Urinary bladder (tissue), 4 donors: ENCODE data around the gene ATXN2. TPM values are rescaled to one million over a fixed set of nuclear protein-coding genes. Genes with fewer than 3 reads are reported as not detected.

Experiments used
- DNase-seq: peaks from one replicate; pipeline ENCODE4 v3.0.0-alpha.2; 2015; ENCODE audit errors: extremely low spot score
- H3K27ac ChIP-seq: one replicate; pipeline ENCODE4 v1.5.1; 2013; ENCODE audit warnings: low read depth, mild to moderate bottlenecking, moderate library complexity
- H3K36me3 ChIP-seq: one replicate; pipeline ENCODE4 v1.6.1; 2013; ENCODE audit warnings: mild to moderate bottlenecking, moderate library complexity; ENCODE audit not compliant: insufficient read depth
- H3K4me1 ChIP-seq: one replicate; pipeline ENCODE4 v1.6.1; 2013; ENCODE audit warnings: mild to moderate bottlenecking, moderate library complexity; ENCODE audit not compliant: insufficient read depth
- H3K4me3 ChIP-seq: one replicate; pipeline ENCODE4 v1.5.1; 2013; ENCODE audit warnings: low read depth, low read length
- WGBS: extraction: QIAGEN DNeasy Blood & Tissue Kit; methylation state at CpG from one replicate; pipeline ENCODE4 v1.1.7; 2013; 5-methylcytosine and 5-hydroxymethylcytosine counted together
- polyA plus RNA-seq: library from polyadenylated mRNA; stranded (reverse); fragments of 200-250 nt; gene quantifications from one replicate; pipeline ENCODE4 v1.2.3, GENCODE V29; 2013
- total RNA-seq: library from RNA; depleted of rRNA; stranded (reverse); fragments of >200 nt; gene quantifications from one replicate; pipeline ENCODE4 v1.2.3, GENCODE V29; 2014
- donor health status: healthy with polysubstance abuse.
- donor health status: healthy.

Gene ATXN2
- total and polyA plus RNA-seq, 2 donors, result 29.9 to 75.9 TPM

DNA sequence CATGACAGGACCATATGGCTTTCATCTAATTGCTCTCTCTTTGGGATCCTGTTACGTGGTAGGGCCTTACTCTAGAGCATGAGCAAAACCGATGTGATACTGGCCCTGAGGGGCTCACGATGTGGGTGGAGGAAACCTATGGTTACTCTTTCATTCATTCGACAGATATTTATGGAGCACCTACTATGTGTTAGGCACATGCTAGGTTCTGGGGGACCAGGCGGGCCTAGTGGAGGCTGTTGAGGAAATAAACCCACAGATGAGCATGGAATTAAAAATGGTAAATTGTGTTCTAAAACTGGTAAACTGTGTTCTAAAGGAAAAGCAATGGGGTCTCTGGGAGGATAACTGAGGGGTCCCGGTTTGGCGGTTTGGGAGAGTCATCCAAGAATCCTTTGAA, 178.6 kb downstream of the ATXN2 start:
- WGBS, result 86% methylated on average over 7 of the region's 7 CpGs
- Histone ChIP-seq H3K4me3 (no peak overlapping the region), H3K36me3 (peaks cover 5% of the 10 kb centered on the region)

DNA sequence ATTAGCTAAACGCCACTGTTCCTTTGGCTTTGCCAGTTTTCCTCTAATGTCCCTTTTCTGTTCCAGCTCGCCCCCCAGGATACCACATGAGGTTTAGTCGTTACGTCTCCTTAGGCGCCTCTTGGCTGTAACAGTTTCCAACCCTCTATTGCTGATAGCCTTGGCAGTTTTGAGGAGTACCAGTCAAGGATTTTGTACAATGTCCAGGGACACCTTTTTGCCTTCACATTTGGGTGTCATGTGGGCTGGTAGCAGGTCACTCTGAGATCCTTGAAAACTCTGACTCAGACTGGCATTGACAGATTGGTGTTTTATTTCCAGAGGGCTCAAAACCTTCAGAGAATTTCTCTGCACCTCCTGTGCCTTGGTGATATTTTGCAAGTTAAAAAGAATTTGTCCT, 179.3 kb downstream of the ATXN2 start:
- DNase-seq, result no peak
- Histone ChIP-seq H3K4me1 (no peaks in the 10 kb centered on the region), H3K36me3 (peaks cover 5% of the 10 kb centered on the region), H3K4me3 (no peak overlapping the region), H3K27ac (no peak overlapping the region)
- WGBS, result 93% methylated on average over 5 of the region's 5 CpGs

More for the DNA sequence above, 178.6 kb downstream of the ATXN2 start:
- no peak for DNase-seq
- H3K27ac ChIP-seq, result no peak overlapping the region
- H3K4me1 ChIP-seq, result no peaks in the 10 kb centered on the region

GRCh38 chr12:111418594-111418880, 180.6 kb downstream of the ATXN2 start:
- WGBS, result 97% methylated on average over 30 of the region's 30 CpGs
- H3K36me3 ChIP-seq, result peaks cover 5% of the 10 kb centered on the region
- no peak for DNase-seq
- no peak overlapping the region for H3K4me3 ChIP-seq
- H3K27ac ChIP-seq, result no peak overlapping the region
- no peaks in the 10 kb centered on the region for H3K4me1 ChIP-seq

- Histone ChIP-seq H3K4me1 (no peaks in the 10 kb centered on the region), H3K27ac (no peak overlapping the region), H3K36me3 (peaks cover 5% of the 10 kb centered on the region), H3K4me3 (no peak overlapping the region)
- no peak for DNase-seq
- WGBS, result 93% methylated on average over 67 of the region's 67 CpGs
Observed at GRCh38 chr12:111417784-111418593, 181.1 kb downstream of the ATXN2 start.

- WGBS, result 90% methylated on average over 2 of the region's 2 CpGs
- Histone ChIP-seq H3K4me1 (no peaks in the 10 kb centered on the region), H3K36me3 (peaks cover 5% of the 10 kb centered on the region), H3K4me3 (no peak overlapping the region), H3K27ac (no peak overlapping the region)
- no peak for DNase-seq
Observed at GRCh38 chr12:111417290-111417689, 181.8 kb downstream of the ATXN2 start.

GRCh38 chr12:111414711-111415252, 184.3 kb downstream of the ATXN2 start:
- Histone ChIP-seq H3K4me1 (no peaks in the 10 kb centered on the region), H3K27ac (no peak overlapping the region)
- WGBS, result 90% methylated on average over 7 of the region's 7 CpGs

DNA sequence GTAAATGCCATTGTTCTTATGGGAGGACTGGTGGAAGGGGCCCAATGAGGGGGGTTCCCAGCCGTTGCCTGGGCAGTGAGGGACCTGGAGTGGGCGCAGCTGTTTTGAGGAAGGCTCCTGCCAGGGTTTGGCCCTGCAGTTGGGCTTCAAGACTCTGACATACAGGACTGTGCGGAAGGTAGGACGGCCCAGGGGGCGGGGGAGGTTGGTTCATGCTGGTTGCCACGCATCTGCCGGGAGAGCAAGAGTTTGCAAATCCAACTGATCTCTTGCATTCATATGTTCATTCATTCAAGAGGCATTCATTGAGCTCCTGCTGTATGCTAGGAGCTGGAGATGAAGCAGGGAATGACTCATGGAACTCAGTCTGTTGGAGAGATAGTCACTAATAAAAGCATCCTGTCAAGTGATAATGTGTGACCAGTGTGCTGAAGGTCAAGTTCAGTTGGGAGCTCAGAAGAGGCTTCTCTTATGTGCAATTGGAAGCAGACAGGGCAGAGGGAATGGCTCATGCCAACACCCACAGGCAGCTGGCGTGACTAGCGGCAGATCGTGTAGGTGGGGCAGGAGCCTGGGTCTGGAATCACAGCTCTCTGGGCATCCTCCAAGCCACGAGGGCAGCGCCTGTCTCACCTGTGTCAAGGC, 185.6 kb downstream of the ATXN2 start:
- peaks cover 4% of the 10 kb centered on the region for H3K36me3 ChIP-seq
- WGBS, result 79% methylated on average over 12 of the region's 12 CpGs
- DNase-seq, result no peak
- H3K27ac ChIP-seq, result no peak overlapping the region
- H3K4me1 ChIP-seq, result no peaks in the 10 kb centered on the region
- no peak overlapping the region for H3K4me3 ChIP-seq

More at GRCh38 chr12:111414711-111415252, 184.3 kb downstream of the ATXN2 start:
- H3K4me3 ChIP-seq, result no peak overlapping the region
- peaks cover 5% of the 10 kb centered on the region for H3K36me3 ChIP-seq
- no peak for DNase-seq

DNA sequence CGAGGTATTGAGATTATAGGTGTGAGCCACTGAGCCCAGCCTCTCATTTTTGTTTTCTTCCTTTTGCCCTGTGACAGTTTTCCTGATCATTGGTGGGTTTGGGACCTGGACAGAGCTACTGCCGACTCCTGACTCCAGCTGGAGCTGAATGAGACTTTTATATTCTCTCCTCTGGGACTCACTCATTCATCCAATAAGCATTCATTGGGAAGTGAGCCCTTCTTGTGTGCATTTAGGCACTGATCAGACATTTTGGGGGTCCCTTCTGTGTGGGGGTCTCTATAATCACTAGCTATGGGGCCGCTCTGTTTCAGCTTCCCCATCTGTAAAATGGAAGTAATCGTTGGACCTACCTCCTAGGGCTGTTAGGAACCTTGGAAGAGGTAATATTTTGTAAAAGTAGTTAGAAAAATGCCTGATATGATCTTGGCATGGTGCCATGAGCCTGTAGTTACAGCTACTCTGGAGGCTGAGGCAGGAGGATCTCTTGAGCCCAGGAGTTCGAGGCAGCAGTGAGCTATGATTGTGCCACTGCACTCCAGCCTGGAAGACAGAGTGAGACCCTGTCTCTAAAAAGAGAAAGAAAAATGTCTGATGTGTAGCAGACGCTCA, 186.2 kb downstream of the ATXN2 start:
- H3K4me1 ChIP-seq, result no peaks in the 10 kb centered on the region
- H3K4me3 ChIP-seq, result no peak overlapping the region
- no peaks in the 10 kb centered on the region for H3K36me3 ChIP-seq
- H3K27ac ChIP-seq, result no peak overlapping the region
- no peak for DNase-seq
- WGBS, result 68% methylated on average over 6 of the region's 6 CpGs

DNA sequence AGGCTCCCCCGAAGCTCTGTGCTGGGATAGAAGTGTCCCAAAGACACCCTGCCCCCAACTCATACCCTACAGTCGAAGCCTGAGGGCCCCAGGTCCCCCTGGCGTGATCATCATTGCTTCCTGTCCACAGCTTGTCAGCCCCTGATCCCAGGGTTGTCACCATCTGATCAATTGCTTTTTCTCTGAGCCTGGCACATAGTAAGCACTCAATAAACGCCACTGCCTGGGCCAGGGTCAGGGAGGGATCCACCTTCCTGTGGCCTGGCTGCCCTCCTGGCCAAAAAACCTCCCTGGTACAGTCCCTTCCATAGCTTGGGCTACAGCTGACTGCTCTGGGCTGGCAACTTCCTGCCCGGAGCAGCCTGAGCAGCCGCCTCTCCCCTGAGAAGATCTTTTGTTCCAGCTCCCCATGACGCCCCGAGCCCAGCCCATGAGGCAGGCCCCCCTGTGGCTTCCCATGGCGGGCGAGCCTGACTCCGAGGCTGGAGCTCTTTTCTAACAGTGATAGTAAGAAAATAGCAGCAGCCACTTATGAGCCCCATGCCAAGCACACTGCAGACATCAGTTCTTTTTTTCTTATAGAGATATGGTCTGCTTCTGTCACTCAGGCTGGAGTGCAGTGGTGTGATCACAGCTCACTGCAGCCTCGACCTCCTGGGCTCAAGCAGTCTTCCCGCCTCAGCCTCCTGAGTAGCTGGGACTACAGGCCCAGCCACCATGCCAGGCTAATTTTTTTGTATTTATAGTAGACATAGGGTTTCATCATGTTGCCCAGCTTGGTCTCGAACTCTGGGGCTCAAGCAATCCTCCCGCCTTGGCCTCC, 186.9 kb downstream of the ATXN2 start:
- 65% methylated on average over 15 of the region's 15 CpGs for WGBS

DNA sequence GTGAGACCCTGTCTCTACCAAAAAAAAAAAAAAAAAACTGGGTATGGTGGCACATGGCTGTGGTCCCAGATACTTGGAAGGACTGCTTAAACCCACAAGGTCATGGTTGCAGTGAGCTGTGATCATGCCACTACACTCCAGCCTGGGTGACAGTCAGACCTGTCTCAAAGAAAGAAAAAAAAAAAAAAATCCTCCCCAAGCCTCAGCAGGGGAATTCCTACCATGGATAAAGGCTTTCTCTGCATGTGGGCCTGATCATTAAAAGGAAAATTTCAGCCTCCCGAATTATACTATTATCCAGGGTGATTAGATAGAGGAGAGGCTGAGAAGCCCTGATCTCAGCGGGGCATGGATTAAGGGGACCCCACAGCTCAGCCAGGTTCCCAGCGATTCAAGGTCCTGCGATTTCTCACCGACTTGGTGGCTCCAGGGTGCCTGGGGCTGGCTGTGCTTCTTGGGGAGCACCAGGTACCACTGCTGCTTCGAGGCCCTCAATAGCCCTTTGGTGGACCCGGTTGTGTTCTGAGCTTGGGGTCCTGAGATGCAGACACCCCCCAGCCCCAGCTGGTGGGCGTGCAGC, 187.8 kb downstream of the ATXN2 start:
- no peak for DNase-seq
- Histone ChIP-seq H3K4me3 (no peak overlapping the region), H3K27ac (no peak overlapping the region), H3K4me1 (no peaks in the 10 kb centered on the region), H3K36me3 (no peaks in the 10 kb centered on the region)
- 78% methylated on average over 8 of the region's 8 CpGs for WGBS

More for the DNA sequence above, 186.9 kb downstream of the ATXN2 start:
- Histone ChIP-seq H3K4me1 (no peaks in the 10 kb centered on the region), H3K36me3 (no peaks in the 10 kb centered on the region), H3K4me3 (no peak overlapping the region), H3K27ac (no peak overlapping the region)
- DNase-seq, result no peak

GRCh38 chr12:111410431-111411184, 188.5 kb downstream of the ATXN2 start:
- Histone ChIP-seq H3K4me3 (no peak overlapping the region), H3K4me1 (no peaks in the 10 kb centered on the region), H3K27ac (peak overlapping the region; percentile 11), H3K36me3 (no peaks in the 10 kb centered on the region)
- 76% methylated on average over 12 of the region's 12 CpGs for WGBS
- DNase-seq, result no peak

GRCh38 chr12:111409780-111410430, 189.2 kb downstream of the ATXN2 start:
- no peaks in the 10 kb centered on the region for H3K36me3 ChIP-seq
- H3K4me1 ChIP-seq, result no peaks in the 10 kb centered on the region
- peak overlapping the region; percentile 11 for H3K27ac ChIP-seq
- 50% methylated on average over 14 of the region's 14 CpGs for WGBS
- no peak overlapping the region for H3K4me3 ChIP-seq
- DNase-seq, result no peak
